Nephron progenitor cell (in vitro differentiated cells): ENCODE results near the gene GALNT18.
A peak's percentile ranks its signal among the peaks of the same experiment; 100 is the strongest.

Experiments used
- DNase-seq: peaks from one replicate; pipeline ENCODE4 v3.0.0; 2021
- H3K27ac Mint-ChIP-seq: 2 replicates; pipeline ENCODE4 v1.8.0; 2021; ENCODE audit warnings: mild to moderate bottlenecking, moderate library complexity, mixed read lengths
- H3K27me3 Mint-ChIP-seq: 2 replicates; pipeline ENCODE4 v1.8.0; 2021; ENCODE audit warnings: mild to moderate bottlenecking, low read depth, mixed read lengths; ENCODE audit not compliant: poor library complexity
- H3K36me3 Mint-ChIP-seq: 2 replicates; pipeline ENCODE4 v1.8.0; 2021; ENCODE audit warnings: low read depth, mixed read lengths
- H3K4me1 Mint-ChIP-seq: 2 replicates; pipeline ENCODE4 v1.8.0; 2021; ENCODE audit warnings: mixed read lengths
- H3K4me3 Mint-ChIP-seq: 2 replicates; pipeline ENCODE4 v1.8.0; 2021; ENCODE audit warnings: mild to moderate bottlenecking, moderate library complexity, mixed read lengths
- H3K9me3 Mint-ChIP-seq: 2 replicates; pipeline ENCODE4 v1.8.0; 2021; ENCODE audit warnings: mild to moderate bottlenecking, moderate library complexity, mixed read lengths
- TF ChIP-seq, protein P1 (sequence below): fragments of 200-600 bp; sonication (generic); IDR thresholded peaks from 2 replicates; pipeline ENCODE4 v1.5.0; 2021; ENCODE audit warnings: antibody characterized with exemption

The GALNT18 gene

DNA sequence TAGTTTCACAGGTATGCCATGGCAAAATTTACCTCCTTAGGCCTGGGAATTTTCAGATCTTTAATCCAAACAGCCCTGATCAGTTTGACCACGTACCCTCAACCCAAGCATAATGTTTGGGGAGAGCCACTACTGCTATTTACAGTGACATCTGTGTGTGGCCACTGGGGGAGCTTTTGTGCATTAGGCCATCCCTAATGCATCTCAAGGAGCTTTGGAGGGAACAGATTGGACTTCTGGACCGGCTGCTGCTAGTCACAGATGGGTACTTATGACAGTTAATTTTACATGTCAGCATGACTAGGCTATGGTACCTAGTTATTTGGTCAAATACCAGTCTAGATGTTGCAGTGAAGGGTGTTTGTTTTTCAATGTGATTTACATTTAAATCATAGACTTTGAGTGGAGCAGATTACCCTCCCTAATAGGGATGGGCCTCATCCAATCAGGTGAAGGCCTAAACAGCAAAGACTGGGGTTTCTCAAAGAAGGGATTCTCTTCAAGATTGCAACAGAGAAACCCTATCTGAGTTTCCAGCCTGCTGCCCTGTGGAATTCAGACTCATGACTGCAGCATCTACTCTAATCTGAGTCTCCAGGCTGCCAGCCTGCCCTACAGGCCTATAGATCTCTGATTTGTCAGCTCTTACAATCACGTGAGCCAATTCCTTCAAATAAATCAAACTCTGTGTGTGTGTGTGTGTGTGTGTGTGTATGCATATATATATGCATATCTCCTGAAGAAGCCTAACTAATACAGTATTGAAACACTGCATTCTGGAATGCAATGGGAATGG is 38.0 kb upstream of the GALNT18 start:
- TF ChIP-seq, protein P1, sequence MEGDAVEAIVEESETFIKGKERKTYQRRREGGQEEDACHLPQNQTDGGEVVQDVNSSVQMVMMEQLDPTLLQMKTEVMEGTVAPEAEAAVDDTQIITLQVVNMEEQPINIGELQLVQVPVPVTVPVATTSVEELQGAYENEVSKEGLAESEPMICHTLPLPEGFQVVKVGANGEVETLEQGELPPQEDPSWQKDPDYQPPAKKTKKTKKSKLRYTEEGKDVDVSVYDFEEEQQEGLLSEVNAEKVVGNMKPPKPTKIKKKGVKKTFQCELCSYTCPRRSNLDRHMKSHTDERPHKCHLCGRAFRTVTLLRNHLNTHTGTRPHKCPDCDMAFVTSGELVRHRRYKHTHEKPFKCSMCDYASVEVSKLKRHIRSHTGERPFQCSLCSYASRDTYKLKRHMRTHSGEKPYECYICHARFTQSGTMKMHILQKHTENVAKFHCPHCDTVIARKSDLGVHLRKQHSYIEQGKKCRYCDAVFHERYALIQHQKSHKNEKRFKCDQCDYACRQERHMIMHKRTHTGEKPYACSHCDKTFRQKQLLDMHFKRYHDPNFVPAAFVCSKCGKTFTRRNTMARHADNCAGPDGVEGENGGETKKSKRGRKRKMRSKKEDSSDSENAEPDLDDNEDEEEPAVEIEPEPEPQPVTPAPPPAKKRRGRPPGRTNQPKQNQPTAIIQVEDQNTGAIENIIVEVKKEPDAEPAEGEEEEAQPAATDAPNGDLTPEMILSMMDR = peak; percentile 16
- Mint-ChIP-seq H3K36me3 (no peaks in the 10 kb centered on the region), H3K4me3 (no peak overlapping the region), H3K27me3 (peaks cover 33% of the 10 kb centered on the region), H3K4me1 (peaks cover 42% of the 10 kb centered on the region), H3K27ac (no peak overlapping the region), H3K9me3 (no peaks in the 10 kb centered on the region)
- no peak for DNase-seq

DNA sequence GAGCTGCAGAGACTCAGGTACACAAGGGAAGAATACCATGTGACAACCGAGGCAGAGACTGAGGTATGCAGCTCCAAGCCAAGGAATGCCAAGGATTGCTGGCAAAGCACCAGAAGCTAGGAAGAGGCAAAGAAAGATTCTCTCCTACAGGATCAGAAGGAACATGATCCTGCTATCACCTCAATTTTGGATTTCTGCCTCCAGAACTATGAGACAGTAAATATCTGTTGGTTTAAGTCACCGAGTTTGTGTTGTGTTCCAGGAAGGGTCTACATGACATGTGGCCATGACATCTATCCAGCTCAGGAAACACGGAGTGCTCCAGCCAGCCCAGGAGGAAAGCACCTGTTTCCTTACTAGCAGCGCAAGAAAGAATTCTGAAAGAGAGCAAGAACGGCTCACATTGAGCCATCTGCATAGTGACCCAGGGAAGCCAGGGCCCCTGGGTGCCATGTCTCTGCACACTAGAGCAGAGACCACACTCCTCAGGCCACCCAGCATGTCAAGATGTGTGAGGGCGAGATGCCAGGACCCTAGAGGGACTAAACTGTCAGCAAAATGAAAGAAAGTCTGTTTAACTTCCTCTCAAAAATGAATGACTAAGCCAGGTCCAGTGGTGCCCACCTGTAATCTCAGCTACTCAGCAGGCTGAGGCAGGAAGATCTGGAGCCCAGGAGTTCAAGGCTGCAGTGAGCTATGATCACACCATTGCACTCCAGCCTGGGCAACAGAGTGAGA is 35.6 kb upstream of the GALNT18 start:
- no peak overlapping the region for H3K27ac Mint-ChIP-seq
- TF ChIP-seq, protein P1 = no peak
- H3K4me3 Mint-ChIP-seq = no peak overlapping the region
- H3K36me3 Mint-ChIP-seq = no peaks in the 10 kb centered on the region
- no peak for DNase-seq
- no peaks in the 10 kb centered on the region for H3K9me3 Mint-ChIP-seq
- peaks cover 25% of the 10 kb centered on the region for H3K4me1 Mint-ChIP-seq
- H3K27me3 Mint-ChIP-seq = peaks cover 19% of the 10 kb centered on the region

- TF ChIP-seq, protein P1 = no peak
- H3K36me3 Mint-ChIP-seq = no peaks in the 10 kb centered on the region
- H3K4me3 Mint-ChIP-seq = no peak overlapping the region
- DNase-seq = no peak
- H3K27ac Mint-ChIP-seq = no peak overlapping the region
- peaks cover 10% of the 10 kb centered on the region for H3K9me3 Mint-ChIP-seq
- H3K27me3 Mint-ChIP-seq = peaks cover 26% of the 10 kb centered on the region
- no peaks in the 10 kb centered on the region for H3K4me1 Mint-ChIP-seq
Measured at GRCh38 chr11:11641581-11641980, 19.8 kb upstream of the GALNT18 start.

DNA sequence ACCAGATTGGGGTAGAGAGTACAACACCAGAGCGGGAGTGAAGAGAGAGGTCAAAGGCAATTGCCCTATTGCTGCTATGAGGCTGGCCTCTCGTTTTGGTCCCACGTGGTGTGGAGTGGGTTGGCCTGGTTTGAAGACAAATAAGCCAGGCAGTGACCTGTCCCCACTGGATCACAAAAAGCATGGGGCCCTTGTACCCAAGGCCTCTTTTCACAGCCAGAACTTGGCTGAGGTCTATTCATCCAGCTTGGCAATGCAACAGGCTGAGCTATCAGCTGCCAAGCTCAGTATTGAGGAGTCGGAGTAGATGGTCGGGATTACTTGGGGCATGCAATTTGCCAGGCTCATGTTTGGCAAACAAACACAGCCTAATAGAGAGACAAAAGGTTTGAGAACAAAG is 19.2 kb upstream of the GALNT18 start:
- Mint-ChIP-seq H3K4me1 (no peaks in the 10 kb centered on the region), H3K4me3 (no peak overlapping the region), H3K9me3 (peaks cover 10% of the 10 kb centered on the region), H3K36me3 (no peaks in the 10 kb centered on the region), H3K27me3 (peaks cover 22% of the 10 kb centered on the region), H3K27ac (no peak overlapping the region)
- no peak for DNase-seq
- TF ChIP-seq, protein P1 = no peak

DNA sequence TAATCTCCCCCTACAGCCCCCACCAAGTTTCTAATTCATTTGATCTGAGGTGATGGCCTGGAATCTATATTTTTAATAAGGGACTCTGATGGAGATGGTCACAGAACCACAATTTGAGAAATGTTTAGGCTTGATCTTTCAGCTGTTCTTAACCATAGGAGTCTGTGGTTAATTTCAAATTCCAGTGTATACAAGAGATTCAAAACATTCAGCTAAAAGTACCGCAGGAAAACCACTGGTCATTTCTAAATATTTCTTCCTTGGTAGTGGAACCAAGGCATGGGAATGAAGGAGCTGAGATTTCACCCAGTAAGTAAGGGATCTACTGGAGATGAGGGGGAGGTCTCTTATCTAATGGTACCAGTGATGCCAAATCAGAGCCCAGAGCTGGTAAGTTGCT is 18.3 kb upstream of the GALNT18 start:
- H3K4me3 Mint-ChIP-seq = no peak overlapping the region
- TF ChIP-seq, protein P1 = no peak
- no peak for DNase-seq
- peaks cover 22% of the 10 kb centered on the region for H3K27me3 Mint-ChIP-seq
- peaks cover 9% of the 10 kb centered on the region for H3K9me3 Mint-ChIP-seq
- no peaks in the 10 kb centered on the region for H3K4me1 Mint-ChIP-seq
- no peak overlapping the region for H3K27ac Mint-ChIP-seq
- H3K36me3 Mint-ChIP-seq = no peaks in the 10 kb centered on the region
